Medulla oblongata (tissue), 1 donor: Measurements from ENCODE around the gene GGTLC2.
"Not testable (repeated sequence)": the region's sequence is repeated elsewhere in the genome, so short reads cannot be mapped to it uniquely, and the experiment has no call there.

ENCODE experiments used
- DNase-seq: peaks from one replicate; pipeline ENCODE4 v3.0.0-alpha.2; 2015; ENCODE audit errors: extremely low spot score

The GGTLC2 gene

GRCh38 chr22:22636260-22636659 is 8.2 kb upstream of the GGTLC2 start:
- DNase-seq = not testable (repeated sequence)

DNA sequence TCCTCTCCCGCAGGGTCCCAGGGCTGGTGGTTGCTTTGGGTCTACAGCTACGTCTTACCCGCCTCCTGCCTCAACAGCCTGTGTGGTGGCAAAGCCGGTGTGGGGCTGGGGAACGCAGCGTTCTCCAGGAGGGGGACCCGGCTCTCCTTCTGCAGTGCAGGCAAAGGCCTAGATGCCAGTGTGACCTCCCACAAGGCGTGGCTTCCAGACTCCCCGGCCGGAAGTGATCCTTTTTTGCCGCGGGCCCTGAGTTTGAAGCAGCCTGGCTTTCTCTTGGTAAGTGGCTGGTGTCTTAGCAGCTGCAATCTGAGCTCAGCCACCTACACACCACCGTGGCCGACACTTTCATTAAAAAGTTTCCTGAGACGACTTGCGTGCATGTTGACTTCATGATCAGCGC is 6.1 kb upstream of the GGTLC2 start:
- DNase-seq = not testable (repeated sequence)

DNA sequence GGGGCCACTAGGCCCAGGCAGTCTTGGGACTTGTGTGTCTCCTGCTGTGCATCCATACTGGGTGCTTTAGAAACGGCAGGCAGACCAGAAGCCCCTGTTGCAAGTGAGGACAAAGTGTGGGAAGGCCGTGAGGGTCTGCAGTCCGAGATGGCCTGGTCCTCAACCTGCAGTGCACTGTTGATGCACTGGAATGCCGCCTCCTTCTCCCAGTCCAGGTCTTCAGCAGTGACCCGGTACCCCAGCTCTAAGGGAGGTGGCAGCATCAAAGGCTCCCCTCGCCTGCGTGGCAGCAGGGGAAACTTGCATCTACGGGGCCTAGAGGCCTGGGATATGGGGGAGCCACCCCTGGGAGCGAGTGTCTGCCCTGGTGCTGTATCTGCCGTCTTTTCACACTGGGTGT is 2.2 kb upstream of the GGTLC2 start:
- DNase-seq = not testable (repeated sequence)

DNA sequence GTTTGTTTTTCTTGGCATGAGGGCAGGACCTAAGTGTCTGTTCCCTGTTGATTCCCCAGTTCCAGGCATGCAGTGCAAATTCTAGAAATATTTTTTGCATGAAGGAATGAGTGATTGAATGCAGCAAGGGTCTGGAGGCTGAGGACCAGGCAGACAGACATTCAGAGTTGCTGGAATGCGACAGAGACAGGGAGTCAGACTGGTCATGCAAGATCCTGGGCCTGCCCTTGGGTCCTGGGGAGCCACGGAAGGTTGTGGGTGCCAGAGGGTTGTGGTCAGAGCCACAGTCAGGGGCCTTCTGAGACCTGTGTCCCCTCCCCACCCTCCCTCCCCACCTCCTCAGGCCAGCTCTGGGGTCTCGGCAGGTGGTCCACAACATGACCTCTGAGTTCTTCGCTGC is 1.6 kb downstream of the GGTLC2 start:
- DNase-seq = not testable (repeated sequence)

GRCh38 chr22:22647952-22648351 is 3.5 kb downstream of the GGTLC2 start:
- not testable (repeated sequence) for DNase-seq

GRCh38 chr22:22648863-22649536 is 4.6 kb downstream of the GGTLC2 start:
- not testable (repeated sequence) for DNase-seq

DNA sequence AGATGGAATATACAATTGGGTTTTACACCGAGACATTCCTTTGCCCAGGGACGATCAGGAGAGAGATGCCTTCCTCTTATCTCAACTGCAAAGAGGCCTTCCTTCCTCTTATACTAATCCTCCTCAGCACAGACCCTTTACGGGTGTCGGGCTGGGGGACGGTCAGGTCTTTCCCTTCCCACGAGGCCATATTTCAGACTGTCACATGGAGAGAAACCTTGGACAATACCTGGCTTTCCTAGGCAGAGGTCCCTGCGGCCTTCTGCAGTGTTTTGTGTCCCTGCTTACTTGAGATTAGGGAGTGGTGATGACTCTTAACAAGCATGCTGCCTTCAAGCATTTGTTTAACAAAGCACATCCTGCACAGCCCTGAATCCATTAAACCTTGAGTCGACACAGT is 5.3 kb downstream of the GGTLC2 start:
- not testable (repeated sequence) for DNase-seq

GRCh38 chr22:22650398-22650797 is 6.0 kb downstream of the GGTLC2 start:
- not testable (repeated sequence) for DNase-seq

DNA sequence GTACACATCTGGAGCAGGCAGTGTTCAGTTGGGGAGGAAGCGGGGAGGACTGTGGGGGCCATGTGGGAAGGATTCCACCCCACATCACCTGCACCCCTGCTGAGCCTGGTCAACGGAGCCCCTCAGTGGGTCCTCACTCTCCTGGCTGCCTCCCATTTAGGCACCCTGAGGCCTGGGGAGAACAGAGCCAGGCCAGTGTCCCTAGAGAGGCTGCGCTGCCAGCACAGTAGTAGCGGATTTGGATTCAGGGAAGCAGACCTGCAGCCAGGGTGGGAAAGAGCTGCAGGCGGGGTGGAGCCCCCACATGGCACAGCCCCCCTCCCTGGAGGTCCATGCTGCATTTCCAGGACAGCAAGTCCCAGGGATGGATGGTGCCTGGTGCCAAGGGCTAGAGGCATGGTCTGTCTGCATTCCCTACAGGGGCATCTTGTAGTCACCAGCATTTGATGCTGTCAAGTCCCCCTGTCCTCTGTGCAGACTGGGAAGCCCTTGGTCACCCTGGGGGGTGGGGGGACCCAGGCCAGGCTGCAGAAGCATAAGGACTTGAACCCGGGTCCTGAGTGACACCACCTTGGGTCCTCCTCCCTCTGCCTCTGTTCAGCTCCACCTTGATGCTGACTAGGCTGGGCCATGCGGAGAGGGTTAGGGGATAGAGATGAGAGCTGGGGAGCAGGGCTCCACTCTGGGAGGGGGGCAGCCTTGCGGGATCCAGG is 6.5 kb downstream of the GGTLC2 start:
- DNase-seq = not testable (repeated sequence)

DNA sequence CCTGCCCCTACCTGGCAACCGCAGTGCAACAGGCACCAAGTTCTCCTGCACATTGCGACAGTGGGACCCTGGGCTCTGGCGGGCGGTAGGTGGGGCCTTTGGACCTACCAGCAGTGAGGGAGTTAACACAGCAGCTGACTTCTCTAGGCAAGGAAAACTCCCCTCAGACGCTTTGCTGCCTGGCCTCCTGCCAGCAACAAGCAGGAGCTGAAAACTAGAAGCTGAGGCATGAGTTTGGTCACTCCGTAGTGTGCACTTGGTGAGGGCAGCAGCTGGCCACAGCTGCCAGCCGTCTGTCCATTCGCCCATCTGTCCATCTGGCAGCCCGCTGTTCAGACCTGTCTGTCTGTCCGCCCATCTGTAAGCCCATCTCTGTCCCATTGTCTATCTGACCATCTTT is 7.2 kb downstream of the GGTLC2 start:
- DNase-seq = not testable (repeated sequence)

DNA sequence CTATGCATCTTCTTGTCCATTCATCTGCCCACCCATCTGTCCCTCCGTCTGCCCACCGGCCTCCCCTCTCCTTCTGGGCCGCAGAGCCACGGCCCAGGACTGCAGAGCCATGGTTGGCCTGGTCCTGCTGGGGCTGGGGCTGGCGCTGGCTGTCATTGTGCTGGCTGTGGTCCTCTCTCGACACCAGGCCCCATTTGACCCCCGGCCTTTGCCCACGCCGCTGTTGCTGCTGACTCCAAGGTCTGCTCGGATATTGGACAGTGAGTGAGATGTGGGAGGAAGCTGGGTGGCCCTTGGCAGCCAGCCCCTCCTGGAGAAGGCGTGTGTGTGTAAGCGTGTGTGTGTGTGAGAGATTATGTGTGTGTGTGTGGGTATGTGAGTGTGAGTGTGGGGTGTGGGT is 7.7 kb downstream of the GGTLC2 start:
- not testable (repeated sequence) for DNase-seq

DNA sequence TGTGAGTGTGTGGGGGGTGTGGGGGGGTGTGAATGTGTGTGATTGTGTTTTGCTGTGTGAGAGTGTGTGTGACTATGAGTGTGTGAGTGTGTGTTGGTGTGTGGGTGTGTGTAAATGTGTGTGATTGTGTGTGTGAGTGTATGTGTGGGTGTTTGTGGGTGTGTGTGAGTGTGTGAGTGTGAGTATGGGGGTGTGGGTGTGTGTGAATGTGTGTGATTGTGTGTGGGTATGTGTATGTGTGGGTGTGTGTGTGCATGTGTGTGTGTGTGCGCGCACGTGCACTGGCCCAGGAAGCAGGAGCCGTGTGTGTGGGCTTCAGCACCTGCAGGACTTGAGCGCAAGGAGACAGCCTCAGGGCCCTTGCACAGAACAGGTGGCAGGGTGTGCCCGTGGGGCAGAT is 8.2 kb downstream of the GGTLC2 start:
- DNase-seq = not testable (repeated sequence)

- not testable (repeated sequence) for DNase-seq
Observed at GRCh38 chr22:22653677-22654381, 9.4 kb downstream of the GGTLC2 start.

DNA sequence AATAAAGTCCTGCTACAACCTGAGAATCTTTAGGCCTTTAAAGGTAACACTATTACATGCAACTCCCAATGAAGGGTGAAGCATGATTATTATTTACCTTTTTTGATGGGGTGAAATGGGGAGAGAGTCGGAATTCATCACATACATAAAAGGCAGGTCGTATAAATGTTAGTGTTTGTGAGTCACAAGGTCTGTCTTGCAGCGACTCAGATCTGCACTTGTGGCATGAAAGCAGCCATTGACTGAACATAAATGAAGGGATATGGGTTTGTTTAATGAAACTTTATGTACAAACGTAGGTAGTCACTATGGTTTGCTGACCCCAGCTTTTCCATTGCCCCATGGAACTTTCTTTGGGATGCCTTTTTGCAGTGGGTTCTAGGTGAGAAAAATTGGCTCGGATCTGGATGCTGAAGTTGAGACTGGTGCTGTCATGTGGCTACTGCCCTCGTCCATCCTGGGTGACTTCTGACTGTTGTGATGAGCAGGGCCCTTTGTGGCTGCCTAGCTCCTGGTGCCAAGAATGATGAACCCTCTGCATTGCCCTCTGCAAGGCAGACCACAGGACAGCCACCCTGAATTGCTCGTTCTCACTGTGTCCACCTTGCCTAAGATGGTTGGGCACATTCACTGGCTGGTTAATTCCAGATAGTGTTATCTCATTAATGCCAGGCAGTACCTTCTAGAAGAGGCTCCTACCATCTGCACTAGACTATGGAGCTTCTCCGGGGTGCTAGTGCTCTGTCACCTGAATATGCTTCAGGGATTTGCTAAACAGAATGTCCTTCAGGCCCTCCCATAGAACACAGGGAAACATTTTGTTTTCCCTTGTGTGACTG is 11.3 kb downstream of the GGTLC2 start:
- DNase-seq = no peak

- no peak for DNase-seq
Observed at GRCh38 chr22:22657712-22658111, 13.3 kb downstream of the GGTLC2 start.

GRCh38 chr22:22661275-22661674 is 16.9 kb downstream of the GGTLC2 start:
- DNase-seq = no peak

- DNase-seq = no peak
Observed at GRCh38 chr22:22662095-22662494, 17.7 kb downstream of the GGTLC2 start.

DNA sequence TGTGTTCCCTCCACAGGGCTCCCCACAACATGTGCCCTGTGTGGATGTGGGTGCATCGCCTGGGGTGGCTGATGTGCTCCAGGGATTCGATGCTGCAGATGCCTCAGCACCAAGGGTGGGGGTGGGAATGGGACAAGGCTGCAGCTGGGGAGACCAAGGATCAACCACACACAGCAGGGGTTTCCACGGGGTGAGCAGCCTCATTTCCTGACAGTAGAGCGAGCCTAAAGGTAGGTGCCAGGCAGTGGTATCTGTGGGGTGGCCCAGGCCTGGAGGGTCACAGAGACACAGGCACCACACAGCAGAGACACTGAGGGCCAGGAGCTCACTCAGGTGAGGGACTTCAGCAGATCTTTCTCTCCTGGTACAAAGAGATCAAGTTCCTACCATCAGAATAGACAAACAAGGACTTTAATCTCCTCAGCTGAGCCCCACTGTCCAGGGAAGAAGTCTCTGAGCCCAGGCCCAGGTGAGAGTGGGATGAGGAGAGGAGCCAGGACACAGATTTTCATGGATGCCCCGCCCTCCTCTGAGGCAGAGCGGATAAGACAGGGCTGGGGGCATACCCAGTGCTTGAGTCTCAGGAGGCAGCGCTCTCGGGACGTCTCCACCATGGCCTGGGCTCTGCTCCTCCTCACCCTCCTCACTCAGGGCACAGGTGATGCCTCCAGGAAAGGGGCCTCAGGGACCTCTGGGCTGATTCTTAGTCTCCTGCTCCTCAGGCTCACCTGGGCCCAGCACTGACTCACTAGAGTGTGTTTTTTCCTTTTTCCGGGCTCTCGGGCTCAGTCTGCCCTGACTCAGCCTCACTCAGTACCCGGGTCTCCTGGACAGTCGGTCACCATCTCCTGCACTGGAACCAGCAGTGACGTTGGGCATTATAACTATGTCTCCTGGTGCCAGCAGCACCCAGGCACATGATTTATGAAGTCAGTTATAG is 19.7 kb downstream of the GGTLC2 start:
- no peak for DNase-seq

GRCh38 chr22:22666307-22667091 is 22.1 kb downstream of the GGTLC2 start:
- DNase-seq = no peak
